ENCODE results near the gene SH3PXD2A.

DNA sequence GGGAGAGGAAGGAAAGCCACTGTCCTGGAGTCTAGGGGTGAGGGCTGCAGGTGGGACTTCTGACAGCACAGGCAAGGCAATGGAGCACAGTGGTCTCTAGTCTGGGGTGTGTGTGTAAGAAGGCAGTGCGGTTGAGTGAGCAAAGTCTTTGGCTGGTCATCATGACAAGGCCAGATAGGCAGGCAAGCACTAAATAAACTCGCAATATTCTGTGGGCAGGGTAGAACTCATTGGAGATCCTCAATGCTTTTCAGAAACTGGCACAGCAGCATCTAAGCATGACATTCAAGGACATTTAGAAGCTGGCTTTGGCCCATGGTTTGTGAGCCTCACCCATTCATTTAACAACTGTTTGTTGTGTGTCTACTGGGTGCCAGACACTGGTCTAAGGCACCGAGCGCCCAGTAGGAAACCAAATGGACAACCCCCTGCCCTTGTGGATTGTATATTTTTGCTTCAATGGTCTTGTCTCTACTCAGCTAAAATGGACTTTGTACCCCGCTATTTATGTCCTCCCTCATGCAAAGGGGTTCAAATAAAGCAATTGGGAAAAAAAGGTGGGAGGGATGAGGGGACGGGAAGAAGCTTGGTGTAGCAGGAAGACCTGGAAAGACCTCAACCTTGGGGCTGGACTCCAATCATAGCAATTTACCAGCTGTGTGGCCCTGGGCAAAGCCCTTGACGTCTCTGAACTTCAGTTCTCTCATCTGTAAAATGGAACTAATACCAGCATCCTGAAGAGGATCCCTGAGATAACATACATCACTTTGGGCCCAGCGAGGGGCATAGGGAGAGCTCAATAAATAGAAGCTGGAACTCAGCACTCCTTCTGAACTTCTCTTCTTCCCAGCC, 245.9 kb downstream of the SH3PXD2A start:
- TF ChIP-seq POLR2A (IDR thresholded peaks at IDR 0.05) = no peak
- TF ChIP-seq, protein P1, sequence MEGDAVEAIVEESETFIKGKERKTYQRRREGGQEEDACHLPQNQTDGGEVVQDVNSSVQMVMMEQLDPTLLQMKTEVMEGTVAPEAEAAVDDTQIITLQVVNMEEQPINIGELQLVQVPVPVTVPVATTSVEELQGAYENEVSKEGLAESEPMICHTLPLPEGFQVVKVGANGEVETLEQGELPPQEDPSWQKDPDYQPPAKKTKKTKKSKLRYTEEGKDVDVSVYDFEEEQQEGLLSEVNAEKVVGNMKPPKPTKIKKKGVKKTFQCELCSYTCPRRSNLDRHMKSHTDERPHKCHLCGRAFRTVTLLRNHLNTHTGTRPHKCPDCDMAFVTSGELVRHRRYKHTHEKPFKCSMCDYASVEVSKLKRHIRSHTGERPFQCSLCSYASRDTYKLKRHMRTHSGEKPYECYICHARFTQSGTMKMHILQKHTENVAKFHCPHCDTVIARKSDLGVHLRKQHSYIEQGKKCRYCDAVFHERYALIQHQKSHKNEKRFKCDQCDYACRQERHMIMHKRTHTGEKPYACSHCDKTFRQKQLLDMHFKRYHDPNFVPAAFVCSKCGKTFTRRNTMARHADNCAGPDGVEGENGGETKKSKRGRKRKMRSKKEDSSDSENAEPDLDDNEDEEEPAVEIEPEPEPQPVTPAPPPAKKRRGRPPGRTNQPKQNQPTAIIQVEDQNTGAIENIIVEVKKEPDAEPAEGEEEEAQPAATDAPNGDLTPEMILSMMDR (IDR thresholded peaks at IDR 0.05) = no peak
